Esophagus squamous epithelium (tissue), 4 donors: ENCODE data around the gene KRT16.
"Not testable (repeated sequence)": the region's sequence is repeated elsewhere in the genome, so short reads cannot be mapped to it uniquely, and the experiment has no call there.

ENCODE experiments used
- POLR2A ChIP-seq, 4 donors: fragments of 450-650 bp; IDR thresholded peaks; one replicate each; pipeline ENCODE4 v1.6.1; 2017; ENCODE audit warnings: antibody characterized with exemption in 4 of 4, mild to moderate bottlenecking in 4 of 4, moderate library complexity in 3 of 4
- TF ChIP-seq, protein P1 (sequence below), 6 experiments: fragments of 450-650 bp in 4 of 6; fragments of 200-600 bp in 2 of 6; sonication (generic) in 2 of 6; IDR thresholded peaks; one replicate each; pipeline ENCODE4 v1.5.1; 2016 to 2019; ENCODE audit warnings: antibody characterized with exemption in 6 of 6, mild to moderate bottlenecking in 4 of 6, moderate library complexity in 4 of 6

DNA sequence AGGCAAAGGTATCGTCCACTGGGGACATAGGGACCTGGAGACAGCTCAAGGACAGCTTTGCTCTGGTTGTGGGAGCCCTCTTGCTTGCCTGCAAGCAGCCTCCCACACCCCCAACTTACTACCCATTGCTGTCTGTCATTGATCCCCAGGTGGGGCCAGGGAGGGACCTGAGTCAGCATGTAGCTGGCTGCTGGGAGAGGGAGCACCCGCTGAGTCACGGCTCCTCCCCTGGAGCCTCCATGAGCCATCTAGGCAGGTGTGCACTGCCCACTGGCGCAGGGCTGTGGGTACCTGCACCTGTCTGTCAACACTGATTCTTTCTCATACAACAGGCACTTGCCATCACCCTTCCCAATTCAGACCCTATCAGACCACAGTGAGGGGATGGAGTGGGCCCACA is 35.8 kb downstream of the KRT16 start:
- TF ChIP-seq, protein P1, sequence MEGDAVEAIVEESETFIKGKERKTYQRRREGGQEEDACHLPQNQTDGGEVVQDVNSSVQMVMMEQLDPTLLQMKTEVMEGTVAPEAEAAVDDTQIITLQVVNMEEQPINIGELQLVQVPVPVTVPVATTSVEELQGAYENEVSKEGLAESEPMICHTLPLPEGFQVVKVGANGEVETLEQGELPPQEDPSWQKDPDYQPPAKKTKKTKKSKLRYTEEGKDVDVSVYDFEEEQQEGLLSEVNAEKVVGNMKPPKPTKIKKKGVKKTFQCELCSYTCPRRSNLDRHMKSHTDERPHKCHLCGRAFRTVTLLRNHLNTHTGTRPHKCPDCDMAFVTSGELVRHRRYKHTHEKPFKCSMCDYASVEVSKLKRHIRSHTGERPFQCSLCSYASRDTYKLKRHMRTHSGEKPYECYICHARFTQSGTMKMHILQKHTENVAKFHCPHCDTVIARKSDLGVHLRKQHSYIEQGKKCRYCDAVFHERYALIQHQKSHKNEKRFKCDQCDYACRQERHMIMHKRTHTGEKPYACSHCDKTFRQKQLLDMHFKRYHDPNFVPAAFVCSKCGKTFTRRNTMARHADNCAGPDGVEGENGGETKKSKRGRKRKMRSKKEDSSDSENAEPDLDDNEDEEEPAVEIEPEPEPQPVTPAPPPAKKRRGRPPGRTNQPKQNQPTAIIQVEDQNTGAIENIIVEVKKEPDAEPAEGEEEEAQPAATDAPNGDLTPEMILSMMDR (IDR thresholded peaks at IDR 0.05) = peak in 1 of 6 experiments; percentile 35
- TF ChIP-seq POLR2A (IDR thresholded peaks at IDR 0.05) = not testable (repeated sequence)
